ENCODE results near the gene ERFE.

The ERFE gene

DNA sequence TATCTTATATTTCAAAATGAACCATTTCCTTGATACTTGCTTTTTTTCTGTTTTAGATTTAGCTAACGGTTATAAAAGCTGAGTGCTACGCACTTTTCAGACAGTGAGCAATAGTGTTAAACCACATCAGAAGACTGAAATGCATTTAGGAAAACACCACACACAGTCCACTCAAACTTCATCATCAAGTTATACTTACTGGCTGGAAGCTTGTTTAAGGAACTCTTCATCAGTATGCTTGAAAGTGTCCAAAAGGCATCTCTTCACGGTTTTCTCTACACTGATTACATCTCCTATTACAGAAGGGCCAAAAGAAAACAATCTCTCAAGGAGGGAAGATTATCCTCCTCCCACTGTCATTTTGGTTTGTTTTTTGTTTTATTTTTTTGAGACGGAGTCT lies 25.1 kb downstream of the ERFE start:
- Histone ChIP-seq H3K4ac (ENCODE audit: low read length) (no peak overlapping the region), H3K18ac (ENCODE audit: low read length) (no peak overlapping the region), H4K8ac (ENCODE audit: low read depth, low read length) (no peak overlapping the region), H3K4me3 (ENCODE audit: low read length in 2 of 2) (no peak overlapping the region), H3K9me3 (replicated peaks in 1 of 2; ENCODE audit: control insufficient read depth in 2 of 2, insufficient read depth in 1 of 2, low read depth in 1 of 2, low read length in 2 of 2) (no peaks in the 10 kb centered on the region), H3K27ac (replicated peaks; ENCODE audit: low read length) (no peak overlapping the region), H2BK5ac (ENCODE audit: low read length) (no peak overlapping the region), H2AFZ (ENCODE audit: low read length) (no peak overlapping the region), H2AK5ac (ENCODE audit: low read depth, low read length) (no peak overlapping the region), H3K14ac (ENCODE audit: low read length) (no peak overlapping the region), H3K27me3 (ENCODE audit: control insufficient read depth in 3 of 3, insufficient read depth in 3 of 3, low read depth in 1 of 3, low read length in 3 of 3) (no peaks in the 10 kb centered on the region), H3K23ac (ENCODE audit: low read depth, low read length, poor library complexity) (no peak overlapping the region), H4K91ac (ENCODE audit: low read depth, low read length, poor library complexity) (no peak overlapping the region), H3K4me1 (ENCODE audit: control insufficient read depth in 2 of 2, insufficient read depth in 1 of 2, low read depth in 1 of 2, low read length in 2 of 2) (peaks cover 5 to 8% of the 10 kb centered on the region in 2 donors), H3K79me1 (ENCODE audit: low read depth, low read length) (no peaks in the 10 kb centered on the region), H2BK15ac (ENCODE audit: low read length) (no peak overlapping the region), H3K9ac (ENCODE audit: low read depth, low read length, poor library complexity) (no peak overlapping the region), H3K36me3 (replicated peaks in 1 of 2; ENCODE audit: control insufficient read depth in 2 of 2, insufficient read depth in 2 of 2, low read length in 2 of 2) (peaks cover 50 to 99% of the 10 kb centered on the region in 2 donors), H3K4me2 (ENCODE audit: insufficient read depth, low read length, poor library complexity, severe bottlenecking) (no peak overlapping the region), H2BK12ac (ENCODE audit: low read length) (no peak overlapping the region), H2BK120ac (ENCODE audit: low read depth, low read length) (no peak overlapping the region)
- DNase-seq (ENCODE audit: low spot score), result no peak
- no CpG with 5 or more reads among the region's 4 CpGs for WGBS, 2 donors (ENCODE audit: extremely low coverage in 2 of 2, insufficient read length in 2 of 2, insufficient replicate concordance in 1 of 2)

DNA sequence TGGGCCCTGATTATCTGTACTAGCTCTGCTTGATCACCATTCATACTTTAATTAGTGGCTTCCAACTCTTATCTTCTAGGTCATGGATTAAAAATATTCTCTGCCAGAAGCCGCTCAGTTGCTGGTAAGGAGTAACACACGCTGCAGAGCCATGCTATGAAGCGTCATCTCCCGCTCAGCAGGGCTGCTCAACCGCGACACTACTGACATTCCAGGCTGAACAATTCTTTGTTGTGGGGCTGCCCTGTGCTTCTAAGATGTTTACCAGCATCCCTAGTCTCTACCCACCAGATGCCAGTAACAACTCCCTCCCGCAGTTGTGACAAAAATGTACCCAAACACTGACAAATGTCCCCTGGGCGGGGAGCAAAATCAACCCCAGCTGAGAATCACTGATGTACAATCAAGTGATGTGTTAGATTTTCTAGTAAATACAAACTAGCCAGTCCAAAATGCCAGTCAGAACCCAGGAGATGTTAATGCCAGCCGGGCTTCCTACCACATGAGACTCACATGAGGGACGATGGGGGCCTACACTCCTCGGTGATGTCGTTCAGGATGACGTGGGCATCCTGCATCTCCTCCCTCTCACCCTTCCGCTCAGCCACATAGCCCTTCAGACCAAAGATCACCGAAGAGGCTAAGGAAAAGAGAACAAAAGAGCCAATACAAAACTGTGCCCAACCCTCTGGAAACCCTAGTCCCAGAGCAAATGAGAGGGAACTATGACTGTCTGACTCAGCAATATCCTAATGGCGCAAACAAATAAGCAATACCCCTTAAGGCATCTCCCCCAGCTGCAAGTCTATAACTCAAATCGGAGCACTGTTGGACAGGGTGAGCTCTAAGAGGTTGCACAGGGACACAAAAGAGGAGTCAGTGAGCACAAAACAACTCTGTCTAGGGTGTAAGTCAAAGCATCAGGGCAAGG lies 29.1 kb downstream of the ERFE start:
- H3K18ac ChIP-seq (ENCODE audit: low read length), result peak overlapping the region; percentile 42
- H2BK120ac ChIP-seq (ENCODE audit: low read depth, low read length), result no peak overlapping the region
- H3K4me3 ChIP-seq (ENCODE audit: low read length in 2 of 2), result no peak overlapping the region
- no peaks in the 10 kb centered on the region for H3K9me3 ChIP-seq (replicated peaks in 1 of 2; ENCODE audit: control insufficient read depth in 2 of 2, insufficient read depth in 1 of 2, low read depth in 1 of 2, low read length in 2 of 2)
- H3K27ac ChIP-seq (replicated peaks; ENCODE audit: low read length), result peak overlapping the region; percentile 12
- no peak overlapping the region for H3K4me2 ChIP-seq (ENCODE audit: insufficient read depth, low read length, poor library complexity, severe bottlenecking)
- WGBS, 2 donors (ENCODE audit: extremely low coverage in 2 of 2, insufficient read length in 2 of 2, insufficient replicate concordance in 1 of 2), result no CpG with 5 or more reads among the region's 17 CpGs
- H2BK15ac ChIP-seq (ENCODE audit: low read length), result no peak overlapping the region
- H3K23ac ChIP-seq (ENCODE audit: low read depth, low read length, poor library complexity), result no peak overlapping the region
- H2AK5ac ChIP-seq (ENCODE audit: low read depth, low read length), result no peak overlapping the region
- DNase-seq (ENCODE audit: low spot score), result no peak
- H2AFZ ChIP-seq (ENCODE audit: low read length), result no peak overlapping the region
- H4K91ac ChIP-seq (ENCODE audit: low read depth, low read length, poor library complexity), result no peak overlapping the region
- H3K36me3 ChIP-seq (replicated peaks in 1 of 2; ENCODE audit: control insufficient read depth in 2 of 2, insufficient read depth in 2 of 2, low read length in 2 of 2), result peaks cover 44 to 93% of the 10 kb centered on the region in 2 donors
- peaks cover 5 to 8% of the 10 kb centered on the region in 2 donors for H3K4me1 ChIP-seq (ENCODE audit: control insufficient read depth in 2 of 2, insufficient read depth in 1 of 2, low read depth in 1 of 2, low read length in 2 of 2)
- H3K79me1 ChIP-seq (ENCODE audit: low read depth, low read length), result no peaks in the 10 kb centered on the region
- H2BK5ac ChIP-seq (ENCODE audit: low read length), result no peak overlapping the region
- H2BK12ac ChIP-seq (ENCODE audit: low read length), result no peak overlapping the region
- H4K8ac ChIP-seq (ENCODE audit: low read depth, low read length), result no peak overlapping the region
- no peak overlapping the region for H3K14ac ChIP-seq (ENCODE audit: low read length)
- H3K9ac ChIP-seq (ENCODE audit: low read depth, low read length, poor library complexity), result peak overlapping the region; percentile 50
- H3K27me3 ChIP-seq (ENCODE audit: control insufficient read depth in 3 of 3, insufficient read depth in 3 of 3, low read depth in 1 of 3, low read length in 3 of 3), result no peaks in the 10 kb centered on the region
- no peak overlapping the region for H3K4ac ChIP-seq (ENCODE audit: low read length)

DNA sequence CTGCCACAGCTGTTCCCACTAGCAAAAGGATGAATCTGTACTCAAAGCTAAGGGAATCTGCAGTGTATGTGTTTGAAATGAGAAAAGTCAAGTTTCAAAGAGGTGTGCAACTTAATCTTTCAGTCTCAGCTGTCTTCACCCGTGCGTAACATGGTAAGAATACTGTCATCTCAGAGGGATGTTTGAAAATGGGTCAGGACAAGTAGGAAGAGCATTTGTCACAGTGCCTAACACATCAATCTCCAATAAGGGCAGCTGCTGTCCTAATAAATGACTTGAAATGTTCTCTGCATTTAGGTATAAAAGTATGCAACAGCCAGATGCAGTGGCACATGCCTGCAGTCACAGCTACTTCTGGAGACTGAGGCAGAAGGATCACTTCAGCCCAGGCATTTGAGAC lies 31.7 kb downstream of the ERFE start:
- Histone ChIP-seq H2AFZ (ENCODE audit: low read length) (no peak overlapping the region), H3K4ac (ENCODE audit: low read length) (no peak overlapping the region), H3K23ac (ENCODE audit: low read depth, low read length, poor library complexity) (no peak overlapping the region), H4K8ac (ENCODE audit: low read depth, low read length) (no peak overlapping the region), H3K18ac (ENCODE audit: low read length) (no peak overlapping the region), H2BK120ac (ENCODE audit: low read depth, low read length) (no peak overlapping the region), H3K4me2 (ENCODE audit: insufficient read depth, low read length, poor library complexity, severe bottlenecking) (no peak overlapping the region), H3K14ac (ENCODE audit: low read length) (no peak overlapping the region), H2AK5ac (ENCODE audit: low read depth, low read length) (no peak overlapping the region), H2BK5ac (ENCODE audit: low read length) (no peak overlapping the region), H3K9ac (ENCODE audit: low read depth, low read length, poor library complexity) (no peak overlapping the region), H3K36me3 (replicated peaks in 1 of 2; ENCODE audit: control insufficient read depth in 2 of 2, insufficient read depth in 2 of 2, low read length in 2 of 2) (peaks cover 40 to 86% of the 10 kb centered on the region in 2 donors), H2BK12ac (ENCODE audit: low read length) (no peak overlapping the region), H3K4me3 (ENCODE audit: low read length in 2 of 2) (no peak overlapping the region), H3K9me3 (replicated peaks in 1 of 2; ENCODE audit: control insufficient read depth in 2 of 2, insufficient read depth in 1 of 2, low read depth in 1 of 2, low read length in 2 of 2) (no peaks in the 10 kb centered on the region), H4K91ac (ENCODE audit: low read depth, low read length, poor library complexity) (no peak overlapping the region), H3K79me1 (ENCODE audit: low read depth, low read length) (no peaks in the 10 kb centered on the region), H2BK15ac (ENCODE audit: low read length) (no peak overlapping the region), H3K27ac (replicated peaks; ENCODE audit: low read length) (no peak overlapping the region), H3K27me3 (ENCODE audit: control insufficient read depth in 3 of 3, insufficient read depth in 3 of 3, low read depth in 1 of 3, low read length in 3 of 3) (no peaks in the 10 kb centered on the region), H3K4me1 (ENCODE audit: control insufficient read depth in 2 of 2, insufficient read depth in 1 of 2, low read depth in 1 of 2, low read length in 2 of 2) (peaks cover 5 to 8% of the 10 kb centered on the region in 2 donors)
- DNase-seq (ENCODE audit: low spot score), result no peak
- no CpG with 5 or more reads among the region's 2 CpGs for WGBS, 2 donors (ENCODE audit: extremely low coverage in 2 of 2, insufficient read length in 2 of 2, insufficient replicate concordance in 1 of 2)

DNA sequence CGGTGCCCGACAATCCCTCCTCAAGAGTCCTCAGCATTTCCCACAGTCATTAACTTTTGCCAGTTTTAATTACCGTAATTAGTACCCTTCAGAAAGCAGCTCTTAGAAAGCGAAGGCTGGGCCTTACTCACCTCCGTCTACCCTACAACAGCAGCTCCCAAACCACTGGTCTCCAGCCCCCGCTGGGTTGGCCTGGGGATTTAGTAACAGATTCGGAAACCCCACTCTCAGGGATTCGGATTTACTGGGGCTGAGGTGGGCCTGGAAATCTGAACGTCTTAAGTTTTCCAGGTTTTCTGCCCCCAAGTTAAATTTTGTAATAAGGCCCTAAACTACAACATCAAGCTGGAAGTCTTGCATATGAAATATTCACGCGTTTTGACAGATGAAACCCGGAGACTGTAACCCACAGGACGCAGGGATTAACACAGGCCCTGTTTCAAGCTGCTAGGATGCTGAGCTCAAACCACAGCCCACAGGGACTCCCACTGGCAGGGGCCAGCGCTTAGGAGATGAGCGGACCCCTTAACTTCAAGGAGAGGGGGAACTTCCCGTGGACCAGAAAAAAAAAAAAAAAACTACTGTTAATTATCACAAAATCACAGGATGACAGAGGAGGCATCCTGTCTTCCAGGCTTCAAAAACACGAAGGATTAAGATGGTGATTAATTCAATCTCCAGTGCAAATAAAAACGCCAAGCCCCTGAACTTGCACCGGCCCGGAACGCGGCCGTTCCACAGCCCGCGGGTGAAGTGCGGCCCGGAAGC lies 43.7 kb downstream of the ERFE start:
- no peak for DNase-seq (ENCODE audit: low spot score)

More for the DNA sequence above, 43.7 kb downstream of the ERFE start:
- Histone ChIP-seq H3K9me3 (replicated peaks in 1 of 2; ENCODE audit: control insufficient read depth in 2 of 2, insufficient read depth in 1 of 2, low read depth in 1 of 2, low read length in 2 of 2) (peaks cover 0 to 20% of the 10 kb centered on the region in 2 donors), H4K91ac (ENCODE audit: low read depth, low read length, poor library complexity) (no peak overlapping the region), H2AFZ (ENCODE audit: low read length) (peak overlapping the region; percentile 90), H3K79me1 (ENCODE audit: low read depth, low read length) (peaks cover 7% of the 10 kb centered on the region), H3K4me3 (ENCODE audit: low read length in 2 of 2) (peak overlapping the region; percentile 72 to 87), H2BK120ac (ENCODE audit: low read depth, low read length) (no peak overlapping the region), H2BK15ac (ENCODE audit: low read length) (no peak overlapping the region), H3K9ac (ENCODE audit: low read depth, low read length, poor library complexity) (no peak overlapping the region), H3K18ac (ENCODE audit: low read length) (peak overlapping the region; percentile 87), H4K8ac (ENCODE audit: low read depth, low read length) (no peak overlapping the region), H2AK5ac (ENCODE audit: low read depth, low read length) (no peak overlapping the region), H3K4me2 (ENCODE audit: insufficient read depth, low read length, poor library complexity, severe bottlenecking) (peak overlapping the region; percentile 65), H3K27ac (replicated peaks; ENCODE audit: low read length) (no peak overlapping the region), H3K4ac (ENCODE audit: low read length) (no peak overlapping the region), H3K23ac (ENCODE audit: low read depth, low read length, poor library complexity) (no peak overlapping the region), H2BK5ac (ENCODE audit: low read length) (no peak overlapping the region), H3K36me3 (replicated peaks in 1 of 2; ENCODE audit: control insufficient read depth in 2 of 2, insufficient read depth in 2 of 2, low read length in 2 of 2) (peaks cover 0 to 11% of the 10 kb centered on the region in 2 donors), H3K4me1 (ENCODE audit: control insufficient read depth in 2 of 2, insufficient read depth in 1 of 2, low read depth in 1 of 2, low read length in 2 of 2) (peaks cover 2 to 7% of the 10 kb centered on the region in 2 donors), H3K14ac (ENCODE audit: low read length) (no peak overlapping the region), H2BK12ac (ENCODE audit: low read length) (no peak overlapping the region), H3K27me3 (ENCODE audit: control insufficient read depth in 3 of 3, insufficient read depth in 3 of 3, low read depth in 1 of 3, low read length in 3 of 3) (peaks cover 0 to 12% (median 0%) of the 10 kb centered on the region in 3 experiments)
- WGBS, 2 donors (ENCODE audit: extremely low coverage in 2 of 2, insufficient read length in 2 of 2, insufficient replicate concordance in 1 of 2), result no CpG with 5 or more reads among the region's 27 CpGs
